Psoas muscle (tissue), 8 donors: ENCODE data around the gene KAZN. TPM values are rescaled to one million over a fixed set of nuclear protein-coding genes. Genes with fewer than 3 reads are reported as not detected.

ENCODE experiments used
- ATAC-seq, 4 donors: fragments of 200-7000 bp; cut with Tn5 transposase; one replicate each; pipeline ENCODE4 v1.9.1; 2020; ENCODE audit warnings: moderate library complexity in 3 of 4, mild to moderate bottlenecking in 2 of 4
- DNase-seq, 2 donors: peaks; one replicate each; pipeline ENCODE4 v3.0.0-alpha.2; 2020
- H3K27ac ChIP-seq: fragments of 200-600 bp; one replicate; pipeline ENCODE4 v1.8.0; 2022
- H3K27me3 ChIP-seq, 3 donors: fragments of 200-600 bp in 1 of 3; one replicate each; pipeline versions ENCODE4 v1.6.1 to v1.8.0; 2013 to 2022; ENCODE audit warnings: low read length in 2 of 3, mild to moderate bottlenecking in 2 of 3, moderate library complexity in 1 of 3; ENCODE audit not compliant: insufficient read depth in 3 of 3
- H3K36me3 ChIP-seq, 2 donors: fragments of 200-600 bp in 1 of 2; one replicate each; pipeline versions ENCODE4 v1.6.1 to v1.8.0; 2013 to 2022; ENCODE audit warnings: low read depth in 1 of 2, mild to moderate bottlenecking in 1 of 2, moderate library complexity in 1 of 2; ENCODE audit not compliant: insufficient read depth in 1 of 2
- H3K4me1 ChIP-seq: fragments of 200-600 bp; one replicate; pipeline ENCODE4 v1.8.0; 2022
- H3K4me3 ChIP-seq: fragments of 200-600 bp; one replicate; pipeline ENCODE4 v1.8.0; 2022; ENCODE audit warnings: mild to moderate bottlenecking
- H3K9me3 ChIP-seq: fragments of 200-600 bp; one replicate; pipeline ENCODE4 v1.8.0; 2022
- WGBS, 3 donors: extraction: QIAGEN DNeasy Blood & Tissue Kit; methylation state at CpG; one replicate each; pipeline versions ENCODE4 v1.1.6 to v1.1.7; 2013; 5-methylcytosine and 5-hydroxymethylcytosine counted together
- intact Hi-C, 2 donors: fragments of 100-400 bp; cut with DNase I; formaldehyde crosslinking; loops; one replicate each; pipeline versions ENCODE4 v1.11.0 to v1.14.2; 2022
- polyA plus RNA-seq, 3 donors: library from polyadenylated mRNA; stranded (reverse); fragments of 200-250 nt; gene quantifications; one replicate each; pipeline ENCODE4 v1.2.3, GENCODE V29; 2013
- total RNA-seq, 4 donors: library from RNA; stranded (reverse); fragmentation: NEBNext Ultra II Directional in 2 of 4; extraction: Animal tissue kit (Norgen Biotek cat#: 25700) in 2 of 4; gene quantifications; one replicate each; pipeline versions ENCODE4 v1.2.1 to v1.2.4, GENCODE V29; 2021 to 2023
- TF ChIP-seq, protein P1 (sequence below): fragments of 200-600 bp; IDR thresholded peaks from one replicate; pipeline ENCODE4 v1.8.0; 2022; ENCODE audit warnings: antibody characterized with exemption
- donor health status: healthy with polysubstance abuse.
- donor health status: DM: no; HTN: no; CAD: no; lungs with moderate emphysema.
- donor health status: Bipolar disorder and iron deficiency.
- donor health status: healthy.
- donor health status: DM: yes; HTN: yes; CAD: no.
- donor health status: DM: no; HTN: no; CAD: no.
- donor health status: DM: no; HTN: no; CAD: no.
- donor health status: DM: yes; HTN: yes; CAD: no.

Gene KAZN
- total and polyA plus RNA-seq, 7 donors: 0.23 to 2.3 (median 0.97) TPM

DNA sequence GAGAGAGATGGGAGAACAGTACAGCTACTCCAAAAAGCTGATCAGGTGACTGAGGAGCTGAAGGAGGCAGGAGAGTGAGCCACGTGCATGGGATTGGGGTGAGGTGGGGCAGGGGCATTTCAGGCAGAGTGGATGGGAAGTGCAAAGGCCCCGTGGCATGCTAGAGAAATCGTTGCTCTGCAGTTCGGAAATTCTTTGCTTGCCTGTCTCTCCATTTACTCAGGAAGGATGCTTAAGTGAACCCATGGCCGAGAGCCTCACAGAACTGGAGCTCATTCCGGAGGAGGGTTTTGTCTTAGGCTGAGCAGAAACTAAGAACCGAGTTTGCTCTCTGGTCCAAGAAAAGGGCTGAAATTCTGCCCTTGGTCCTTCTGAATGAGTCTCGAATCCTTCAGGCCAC, 415.3 kb downstream of the KAZN start:
- intact Hi-C loops: no loop called here
- no peak overlapping the region for H3K4me3 ChIP-seq
- H3K27ac ChIP-seq: no peak overlapping the region
- peaks cover 6% of the 10 kb centered on the region for H3K9me3 ChIP-seq
- H3K4me1 ChIP-seq: no peaks in the 10 kb centered on the region
- H3K36me3 ChIP-seq: no peaks in the 10 kb centered on the region
- peaks cover 0 to 2% (median 0%) of the 10 kb centered on the region in 3 donors for H3K27me3 ChIP-seq
- 84 to 89% (median 85%) methylated on average over 8 of the region's 8 CpGs for WGBS, 3 donors
- TF ChIP-seq, protein P1, sequence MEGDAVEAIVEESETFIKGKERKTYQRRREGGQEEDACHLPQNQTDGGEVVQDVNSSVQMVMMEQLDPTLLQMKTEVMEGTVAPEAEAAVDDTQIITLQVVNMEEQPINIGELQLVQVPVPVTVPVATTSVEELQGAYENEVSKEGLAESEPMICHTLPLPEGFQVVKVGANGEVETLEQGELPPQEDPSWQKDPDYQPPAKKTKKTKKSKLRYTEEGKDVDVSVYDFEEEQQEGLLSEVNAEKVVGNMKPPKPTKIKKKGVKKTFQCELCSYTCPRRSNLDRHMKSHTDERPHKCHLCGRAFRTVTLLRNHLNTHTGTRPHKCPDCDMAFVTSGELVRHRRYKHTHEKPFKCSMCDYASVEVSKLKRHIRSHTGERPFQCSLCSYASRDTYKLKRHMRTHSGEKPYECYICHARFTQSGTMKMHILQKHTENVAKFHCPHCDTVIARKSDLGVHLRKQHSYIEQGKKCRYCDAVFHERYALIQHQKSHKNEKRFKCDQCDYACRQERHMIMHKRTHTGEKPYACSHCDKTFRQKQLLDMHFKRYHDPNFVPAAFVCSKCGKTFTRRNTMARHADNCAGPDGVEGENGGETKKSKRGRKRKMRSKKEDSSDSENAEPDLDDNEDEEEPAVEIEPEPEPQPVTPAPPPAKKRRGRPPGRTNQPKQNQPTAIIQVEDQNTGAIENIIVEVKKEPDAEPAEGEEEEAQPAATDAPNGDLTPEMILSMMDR: no peak
- DNase-seq (no peak), ATAC-seq (no peak)

DNA sequence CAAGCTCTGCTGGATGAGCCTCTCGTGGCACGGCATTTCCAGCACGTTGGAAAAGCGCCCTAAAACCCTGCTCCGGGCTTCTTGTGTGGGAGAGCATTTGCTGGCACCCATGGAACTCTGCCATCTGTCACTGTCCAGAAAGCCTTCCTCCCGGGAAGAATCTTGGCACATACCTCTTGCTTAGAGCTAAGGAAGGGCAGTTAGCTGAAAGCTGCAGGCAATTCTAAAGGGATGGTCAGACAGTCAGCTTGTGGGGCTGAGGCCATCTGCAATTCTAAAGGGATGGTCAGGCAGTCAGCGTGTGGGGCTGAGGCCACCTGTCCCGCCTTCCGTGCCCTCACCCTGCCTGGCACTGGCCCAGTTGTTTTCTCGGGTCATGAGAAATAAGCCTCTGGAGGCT, 416.0 kb downstream of the KAZN start:
- peaks cover 0 to 2% (median 0%) of the 10 kb centered on the region in 3 donors for H3K27me3 ChIP-seq
- 23 to 31% (median 27%) methylated on average over 10 of the region's 10 CpGs for WGBS, 3 donors
- ATAC-seq (no peak), DNase-seq (no peak)
- no peaks in the 10 kb centered on the region for H3K4me1 ChIP-seq
- TF ChIP-seq, protein P1: no peak
- peaks cover 6% of the 10 kb centered on the region for H3K9me3 ChIP-seq
- no peak overlapping the region for H3K27ac ChIP-seq
- H3K36me3 ChIP-seq: no peaks in the 10 kb centered on the region
- intact Hi-C loops: no loop called here
- no peak overlapping the region for H3K4me3 ChIP-seq

DNA sequence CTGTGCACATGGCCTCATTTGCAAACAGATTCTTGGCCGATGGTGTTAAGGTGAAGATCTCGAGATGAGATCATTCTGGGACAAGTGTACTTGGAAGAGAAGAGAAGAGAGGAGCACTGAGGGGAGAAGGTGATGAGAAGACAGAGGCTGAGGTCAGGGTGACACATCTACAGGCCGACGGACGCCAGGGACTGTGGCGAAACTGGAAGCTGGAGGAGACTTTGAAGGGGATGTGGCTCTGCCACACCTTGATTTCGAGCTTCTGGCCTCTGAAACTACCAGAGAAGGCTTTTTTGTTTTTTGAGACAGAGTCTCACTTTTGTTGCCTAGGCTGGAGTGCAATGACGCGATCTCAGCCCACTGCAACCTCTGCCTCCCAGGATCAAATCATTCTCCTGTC, 417.5 kb downstream of the KAZN start:
- no peaks in the 10 kb centered on the region for H3K4me1 ChIP-seq
- TF ChIP-seq, protein P1: no peak
- 91 to 93% (median 93%) methylated on average over 9 of the region's 9 CpGs for whole genome bisulfite sequencing, 3 donors
- H3K27me3 ChIP-seq: peaks cover 0 to 2% (median 0%) of the 10 kb centered on the region in 3 donors
- H3K9me3 ChIP-seq: no peaks in the 10 kb centered on the region
- no peak overlapping the region for H3K27ac ChIP-seq
- no peak overlapping the region for H3K4me3 ChIP-seq
- DNase-seq (no peak), ATAC-seq (no peak)
- intact Hi-C loops: no loop called here
- H3K36me3 ChIP-seq: no peaks in the 10 kb centered on the region

DNA sequence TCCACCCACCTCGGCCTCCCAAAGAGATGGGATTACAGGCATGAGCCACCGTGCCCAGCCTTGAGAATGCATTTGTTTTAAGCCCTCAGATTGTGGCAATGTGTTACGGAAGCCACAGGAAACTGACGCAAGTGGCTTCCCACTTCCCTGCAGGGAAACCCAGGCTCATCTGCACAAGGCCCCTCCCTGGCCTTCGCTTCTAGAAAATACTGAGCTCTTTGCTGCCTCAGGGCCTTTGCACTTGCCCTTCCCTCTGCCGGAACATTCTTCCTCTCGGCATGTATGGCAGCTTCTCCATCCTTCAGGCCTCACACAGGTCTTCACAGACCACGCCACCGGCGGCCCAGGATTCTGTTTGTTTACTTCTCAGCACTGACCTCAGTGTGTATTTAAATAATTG, 418.0 kb downstream of the KAZN start:
- ATAC-seq: no peak
- no peak overlapping the region for H3K27ac ChIP-seq
- no peaks in the 10 kb centered on the region for H3K4me1 ChIP-seq
- 84 to 92% (median 87%) methylated on average over 10 of the region's 10 CpGs for WGBS, 3 donors
- TF ChIP-seq, protein P1: no peak
- no peak overlapping the region for H3K4me3 ChIP-seq
- DNase-seq: no peak
- intact Hi-C loops: no loop called here
- no peaks in the 10 kb centered on the region for H3K27me3 ChIP-seq
- no peaks in the 10 kb centered on the region for H3K36me3 ChIP-seq
- no peaks in the 10 kb centered on the region for H3K9me3 ChIP-seq

DNA sequence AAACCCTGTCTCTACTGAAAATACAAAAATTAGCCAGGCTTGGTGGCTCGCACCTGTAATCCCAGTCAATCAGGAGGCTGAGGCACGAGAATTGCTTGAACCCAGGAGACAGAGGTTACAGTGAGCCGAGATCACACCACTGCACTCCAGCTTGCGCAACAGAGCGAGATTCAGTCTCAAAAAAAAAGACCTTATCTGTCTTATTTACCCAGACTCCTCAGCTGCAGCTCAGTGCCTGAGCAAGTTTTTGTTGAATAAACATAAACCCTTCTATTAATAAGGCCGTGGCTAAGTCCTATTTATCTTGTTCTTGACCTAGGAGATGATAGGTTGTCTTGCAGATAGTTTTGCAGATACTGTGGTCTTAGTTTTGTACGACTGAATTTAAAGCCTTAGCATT, 418.6 kb downstream of the KAZN start:
- DNase-seq (no peak), ATAC-seq (no peak)
- Histone ChIP-seq H3K9me3 (no peaks in the 10 kb centered on the region), H3K36me3 (no peaks in the 10 kb centered on the region), H3K27ac (no peak overlapping the region), H3K4me1 (no peaks in the 10 kb centered on the region), H3K4me3 (no peak overlapping the region), H3K27me3 (no peaks in the 10 kb centered on the region)
- WGBS, 3 donors: 90 to 93% (median 92%) methylated on average over 7 of the region's 7 CpGs
- intact Hi-C loops: no loop called here
- TF ChIP-seq, protein P1: no peak
